Mesenteric fat pad (tissue), 1 donor: ENCODE results near the gene ADORA2B. TPM values are rescaled to one million over a fixed set of nuclear protein-coding genes. Genes with fewer than 3 reads are reported as not detected.
A peak's percentile ranks its signal among the peaks of the same experiment; 100 is the strongest.
"Not testable (repeated sequence)": the region's sequence is repeated elsewhere in the genome, so short reads cannot be mapped to it uniquely, and the experiment has no call there.

ENCODE experiments used
- DNase-seq: peaks from one replicate; pipeline ENCODE4 v3.0.0-alpha.2; 2020; ENCODE audit warnings: low spot score
- long read RNA-seq: library from polyadenylated mRNA; unstranded; transcript quantifications from one replicate; pipeline ENCODE4 v2.0.0, GENCODE V29; 2020
- total RNA-seq: library from RNA; stranded (reverse); fragmentation: NEBNext Ultra II Directional; extraction: Animal tissue kit (Norgen Biotek cat#: 25700); gene quantifications from one replicate; pipeline ENCODE4 v1.2.1, GENCODE V29; 2021
- donor health status: DM: yes; HTN: yes; CAD: no.

The ADORA2B gene
- 0.55 TPM for total RNA-seq
- long read RNA-seq, transcript ADORA2B-202 (1 exons, 1,875 nt), result major isoform, 9 of 9 reads
- long read RNA-seq, partial matches to known transcripts, result 0 of 9 reads
- long read RNA-seq, other reads (novel, unspliced or antisense), result 0 of 9 reads

DNA sequence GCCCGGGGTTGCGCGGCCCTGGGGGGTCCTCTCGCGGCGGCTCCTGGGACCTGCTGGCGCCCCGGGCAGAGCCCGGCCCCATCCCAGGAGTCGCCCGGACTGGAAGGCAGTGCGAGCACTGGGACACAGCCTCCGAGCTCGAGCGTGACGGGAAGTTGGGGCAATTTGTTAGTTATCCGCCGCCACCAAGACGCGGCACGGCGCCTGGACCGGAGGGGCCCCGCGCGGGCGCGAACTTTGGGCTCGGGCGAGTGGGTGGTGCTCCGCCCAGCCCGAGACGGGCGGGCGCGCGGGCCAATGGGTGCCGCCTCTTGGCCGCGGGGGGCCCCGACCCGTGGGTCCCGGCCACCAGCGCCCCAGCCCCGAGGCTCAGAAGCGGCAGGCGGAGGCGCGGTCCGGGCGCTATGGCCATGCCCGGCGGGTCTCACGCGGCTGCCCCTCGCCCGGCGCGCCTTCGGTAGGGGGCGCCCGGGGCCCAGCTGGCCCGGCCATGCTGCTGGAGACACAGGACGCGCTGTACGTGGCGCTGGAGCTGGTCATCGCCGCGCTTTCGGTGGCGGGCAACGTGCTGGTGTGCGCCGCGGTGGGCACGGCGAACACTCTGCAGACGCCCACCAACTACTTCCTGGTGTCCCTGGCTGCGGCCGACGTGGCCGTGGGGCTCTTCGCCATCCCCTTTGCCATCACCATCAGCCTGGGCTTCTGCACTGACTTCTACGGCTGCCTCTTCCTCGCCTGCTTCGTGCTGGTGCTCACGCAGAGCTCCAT lies at the start of gene ADORA2B:
TSS of gene ADORA2B (plus strand) at position 372 of the 768 bp plus-strand sequence. CDS start at position 491, 119 bp downstream.
- no peak for DNase-seq

DNA sequence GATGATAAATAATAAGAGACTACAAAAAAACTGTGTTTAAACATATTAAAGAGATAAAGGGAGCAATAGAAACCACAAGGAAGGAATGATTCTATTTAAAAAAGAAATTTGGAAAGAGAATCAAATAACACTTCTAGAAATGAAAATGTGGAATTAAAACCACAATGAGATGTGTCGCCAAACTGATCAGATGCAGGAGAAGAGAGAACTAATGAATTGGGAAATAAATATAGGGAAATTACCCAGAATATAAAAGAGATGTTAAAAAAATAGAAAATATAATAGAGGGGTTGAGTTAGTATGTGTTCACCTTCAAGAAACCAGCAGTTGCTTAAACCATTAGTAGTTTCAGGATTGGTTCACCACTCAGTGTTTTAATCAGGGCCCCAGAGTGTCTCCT lies 48.7 kb upstream of the ADORA2B start:
- DNase-seq, result no peak

DNA sequence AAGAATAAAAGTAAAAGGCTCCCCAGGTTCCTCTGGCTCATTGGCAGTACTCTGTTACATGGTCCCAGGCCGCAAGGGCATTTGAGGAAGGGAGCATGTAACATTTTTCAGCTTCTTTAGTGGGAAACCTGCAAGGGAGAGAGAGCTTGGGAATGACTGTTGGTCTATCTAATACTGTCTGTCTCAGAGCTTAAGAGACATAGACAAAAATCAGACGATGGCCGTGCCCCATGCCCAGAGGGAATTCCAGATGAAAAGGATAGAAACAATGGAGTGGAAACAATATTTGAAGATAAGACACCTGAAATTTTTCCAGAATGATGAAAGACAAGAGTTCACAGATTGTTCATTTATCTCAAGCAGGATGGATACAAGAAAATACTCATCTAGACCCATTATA lies 48.1 kb upstream of the ADORA2B start:
- DNase-seq, result peak; percentile 9

DNA sequence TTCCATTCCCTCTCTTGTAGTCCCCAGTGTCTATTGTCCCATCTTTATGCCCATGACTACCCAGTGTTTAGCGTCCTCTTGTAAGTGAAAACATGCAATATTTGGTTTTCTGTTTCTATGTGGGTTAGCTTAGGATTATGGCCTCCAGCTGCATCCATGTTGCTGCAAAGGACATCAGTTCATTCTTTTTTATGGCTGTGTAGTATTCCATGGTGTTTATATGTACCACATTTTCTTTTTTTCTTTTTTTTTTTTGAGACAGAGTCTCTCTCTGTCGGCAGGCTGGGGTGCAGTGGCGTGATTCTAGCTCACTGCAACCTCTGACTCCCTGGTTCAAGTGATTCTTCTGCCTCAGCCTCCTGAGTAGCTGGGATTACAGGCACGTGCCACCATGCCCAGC lies 45.3 kb upstream of the ADORA2B start:
- DNase-seq, result not testable (repeated sequence)

DNA sequence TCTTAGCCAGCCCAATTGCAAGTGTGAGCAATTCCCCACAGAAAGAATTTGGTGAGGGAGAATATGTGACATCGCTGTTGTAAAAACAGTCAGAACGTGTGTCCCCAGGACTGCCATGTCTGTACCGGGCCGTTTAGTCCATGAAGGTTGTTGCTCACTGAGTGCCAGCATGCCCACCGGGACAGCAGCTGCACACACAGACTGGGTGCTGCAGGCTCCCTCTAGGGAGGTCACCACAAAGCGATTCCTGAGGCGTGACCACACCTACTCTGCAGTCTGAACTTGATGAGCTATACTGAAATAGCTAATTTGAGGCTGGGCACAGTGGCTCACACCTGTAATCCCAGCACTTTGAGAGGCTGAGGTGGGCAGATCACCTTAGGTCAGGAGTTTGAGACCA lies 44.1 kb upstream of the ADORA2B start:
- DNase-seq, result no peak

DNA sequence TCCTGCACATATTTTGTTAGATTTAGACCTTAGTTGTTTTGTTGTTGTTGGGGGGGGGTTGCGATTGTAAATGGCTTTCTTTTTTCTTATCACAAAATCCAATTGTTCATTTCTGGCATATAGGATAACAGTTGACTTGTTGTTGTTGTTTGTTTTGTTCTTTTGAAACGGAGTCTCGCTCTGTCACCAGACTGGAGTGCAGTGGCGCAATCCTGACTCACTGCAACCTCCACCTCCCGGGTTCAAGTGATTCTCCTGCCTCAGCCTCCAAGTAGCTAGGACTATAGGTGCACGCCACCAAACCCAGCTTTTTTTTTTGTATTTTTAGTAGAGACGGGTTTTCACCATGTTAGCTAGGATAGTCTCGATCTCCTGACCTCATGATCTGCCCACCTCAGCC lies 39.7 kb upstream of the ADORA2B start:
- DNase-seq, result peak; percentile 5

DNA sequence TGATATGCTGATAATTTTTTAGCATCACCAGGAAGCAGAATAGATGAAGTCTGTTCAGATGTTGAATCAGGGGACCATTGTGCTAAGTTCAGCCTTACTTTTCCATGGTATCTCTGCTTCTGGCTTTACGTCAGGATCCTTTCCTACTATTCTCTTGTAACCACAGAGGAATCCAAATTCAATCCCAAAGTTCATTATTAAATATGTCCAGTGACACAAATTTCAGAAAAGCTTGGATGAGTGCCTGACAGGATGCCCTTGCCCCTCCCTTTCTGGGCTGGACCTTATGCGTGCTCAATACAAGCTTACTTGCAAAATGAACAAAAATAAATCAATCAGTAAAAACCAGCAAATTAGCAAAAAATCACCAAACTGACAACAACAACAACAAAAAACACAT lies 37.6 kb upstream of the ADORA2B start:
- DNase-seq, result peak; percentile 30

DNA sequence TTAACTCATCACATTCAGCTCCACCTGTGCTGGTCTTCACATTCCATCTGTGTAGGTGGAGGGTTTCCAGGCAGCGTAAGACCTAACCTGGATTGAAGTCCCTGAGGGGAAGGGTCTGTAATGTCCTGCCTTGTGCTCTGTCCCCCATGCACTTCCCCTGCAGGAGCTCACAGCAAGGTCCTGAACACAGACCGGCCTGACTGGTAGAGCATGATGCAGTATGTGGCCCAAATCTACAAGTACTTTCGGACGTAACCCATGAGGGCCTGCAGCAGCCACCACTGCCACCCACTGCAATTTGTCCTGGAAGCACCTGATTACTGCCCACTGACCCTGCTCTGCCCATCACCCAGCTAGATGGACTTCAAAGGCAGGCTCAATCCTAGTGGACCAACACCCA lies 36.6 kb upstream of the ADORA2B start:
- DNase-seq, result peak; percentile 62

DNA sequence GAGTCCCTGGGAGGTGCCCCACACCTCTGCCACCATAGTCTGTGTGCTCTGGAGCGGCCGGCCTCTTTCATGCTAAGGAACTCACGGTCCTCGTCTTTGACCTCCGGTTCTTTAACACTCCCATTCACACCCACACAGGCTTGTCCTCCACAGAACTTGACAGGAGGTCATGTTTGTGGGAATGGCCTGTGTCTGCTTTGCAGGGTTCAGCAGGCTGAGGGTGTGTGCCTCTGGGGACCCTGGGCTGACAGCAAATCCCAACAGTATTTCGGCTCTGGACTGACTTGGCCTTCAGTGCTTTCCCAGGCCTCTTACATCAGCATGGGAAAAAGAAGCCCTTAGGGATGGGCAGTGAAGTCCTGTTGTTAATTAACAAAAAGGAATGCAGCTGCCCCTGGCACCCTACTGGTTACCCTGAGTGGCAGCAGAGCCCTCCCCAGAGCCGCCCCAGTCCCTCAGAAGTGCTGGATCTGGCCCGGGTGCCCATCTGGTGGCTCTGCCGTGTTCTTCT lies 35.4 kb upstream of the ADORA2B start:
- DNase-seq, result peak; percentile 49

DNA sequence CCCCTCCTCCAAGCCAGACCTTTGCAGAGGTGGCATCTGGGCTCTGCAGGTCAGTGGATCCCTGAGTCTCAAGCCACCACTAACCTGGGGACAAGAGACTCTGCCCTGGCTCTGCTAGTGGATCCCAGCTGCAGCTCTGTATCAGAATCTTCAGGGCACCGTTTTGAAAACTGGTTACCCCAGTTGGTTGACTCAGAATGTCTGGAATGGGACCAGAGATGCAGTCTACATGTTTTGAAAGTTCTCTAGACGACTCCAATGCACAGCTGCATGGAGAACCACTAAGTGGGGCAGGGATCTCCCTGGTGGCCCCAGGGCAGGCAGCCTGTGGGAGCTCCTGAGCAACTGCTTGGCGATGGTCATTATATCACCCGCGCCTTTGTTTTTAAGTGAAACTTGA lies 34.1 kb upstream of the ADORA2B start:
- DNase-seq, result peak; percentile 47

DNA sequence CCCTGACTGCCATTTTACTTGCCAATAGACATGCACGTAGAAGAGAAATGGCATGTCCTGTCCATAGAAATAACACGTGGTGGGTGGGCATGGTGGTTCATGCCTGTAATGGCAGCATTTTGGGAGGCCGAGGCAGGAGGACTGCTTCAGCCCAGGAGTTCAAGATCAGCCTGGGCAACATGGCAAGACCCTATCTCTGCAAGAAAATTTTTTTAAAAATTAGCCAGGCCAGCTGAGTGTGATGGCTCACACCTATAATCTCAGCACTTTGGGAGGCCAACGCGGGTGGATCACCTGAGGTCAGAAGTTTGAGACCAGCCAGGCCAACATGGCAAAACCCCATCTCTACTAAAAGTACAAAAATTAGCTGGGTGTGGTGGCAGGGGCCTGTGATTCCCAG lies 33.2 kb upstream of the ADORA2B start:
- DNase-seq, result peak; percentile 55

DNA sequence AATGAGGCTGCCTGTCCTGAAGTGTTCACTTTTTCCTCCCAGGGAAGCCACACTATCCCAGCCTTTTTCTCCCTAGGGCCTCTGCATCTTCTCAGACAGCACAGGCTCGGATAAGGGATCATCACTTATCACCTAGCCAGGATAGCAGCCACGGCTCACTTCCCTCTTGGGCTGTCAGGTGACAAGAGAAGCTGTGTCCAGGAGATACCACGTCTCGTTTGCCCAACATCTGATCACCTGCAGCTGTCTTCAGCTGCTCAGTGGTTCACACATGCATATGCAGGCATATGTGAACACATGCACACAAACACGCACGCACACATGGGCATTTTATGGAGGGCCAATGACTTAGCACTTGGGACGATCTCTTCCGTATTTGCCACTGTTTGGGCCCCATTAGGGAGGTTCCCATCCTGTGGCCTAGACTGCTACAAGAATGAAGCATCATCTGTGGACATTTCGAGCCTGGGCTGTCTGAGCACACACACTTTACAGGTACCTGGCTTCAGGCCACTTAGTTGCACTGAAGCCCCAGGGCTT lies 32.4 kb upstream of the ADORA2B start:
- peak; percentile 45 for DNase-seq

DNA sequence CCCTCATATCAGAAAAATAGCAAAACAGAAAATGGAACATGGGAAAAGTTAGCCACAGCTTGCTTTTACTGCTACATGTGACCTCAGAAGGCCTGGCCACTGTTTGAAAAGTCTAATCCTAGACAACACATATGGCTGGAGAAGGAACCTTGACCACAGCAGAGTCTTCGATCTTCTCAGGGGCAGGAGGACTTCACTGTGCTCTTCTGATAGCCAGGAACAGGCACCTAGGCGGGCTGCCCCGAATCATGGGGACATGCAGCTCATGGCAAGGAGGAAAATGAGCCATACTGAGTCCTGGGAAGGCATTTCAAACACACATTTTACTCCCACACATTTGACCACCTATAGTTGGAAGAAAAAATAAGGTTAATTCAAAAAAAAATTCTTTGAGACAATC lies 31.1 kb upstream of the ADORA2B start:
- peak; percentile 51 for DNase-seq

DNA sequence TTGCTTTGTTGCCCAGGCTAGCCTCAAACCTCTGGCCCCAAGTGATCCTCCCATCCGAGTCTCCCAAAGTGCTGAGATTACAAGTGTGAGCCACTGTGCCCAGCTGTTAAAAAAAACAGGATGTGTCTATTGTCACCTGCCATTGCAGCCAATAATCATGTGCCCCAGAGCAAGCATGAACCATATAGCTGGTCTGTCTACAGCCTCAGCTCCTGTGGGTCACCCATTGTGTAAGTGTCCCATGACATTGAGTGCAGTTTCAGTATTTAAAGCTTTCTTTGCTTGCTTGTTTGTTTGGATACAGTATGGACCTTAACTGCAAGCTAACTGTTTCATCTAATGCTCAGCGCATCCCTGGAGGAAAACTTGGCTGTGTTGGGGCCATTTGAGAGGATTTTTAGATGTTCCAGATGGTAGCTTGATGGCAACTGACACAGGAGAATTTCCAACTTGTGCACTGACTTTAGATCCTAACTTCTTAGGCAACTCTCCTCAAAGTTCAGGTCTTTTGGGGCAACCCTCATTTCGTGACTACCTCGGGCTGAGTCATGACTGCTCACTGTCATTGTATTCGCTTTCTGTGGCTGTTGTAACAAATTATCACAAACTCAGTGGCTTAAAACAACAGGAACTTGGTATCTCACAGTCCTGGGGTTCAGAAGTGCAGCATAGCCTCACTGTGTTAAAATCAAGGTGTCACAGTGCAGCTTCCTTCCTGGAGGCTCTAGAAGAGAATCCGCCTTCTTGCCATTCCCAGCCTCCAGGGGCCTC lies 30.3 kb upstream of the ADORA2B start:
- DNase-seq, result peak; percentile 6

DNA sequence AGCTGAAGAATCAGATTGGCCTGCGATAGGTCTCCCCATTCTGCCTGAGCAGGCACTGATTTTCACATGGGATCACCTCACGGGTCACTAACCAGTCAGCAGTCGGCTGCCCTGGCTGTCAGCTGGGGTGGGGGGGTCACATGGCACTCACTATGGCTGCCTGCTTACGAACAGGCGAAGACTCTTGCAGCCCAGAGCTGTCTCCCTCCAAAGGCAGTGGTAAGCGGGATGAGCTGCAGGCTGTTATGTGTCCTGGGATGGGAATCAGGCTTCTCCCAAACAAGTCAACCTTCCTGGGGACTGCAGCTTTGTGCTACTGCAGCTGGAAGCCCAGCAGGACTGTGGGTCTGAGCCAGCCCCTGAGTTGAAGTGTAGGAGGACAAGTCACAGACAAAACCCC lies 29.0 kb upstream of the ADORA2B start:
- peak; percentile 41 for DNase-seq

DNA sequence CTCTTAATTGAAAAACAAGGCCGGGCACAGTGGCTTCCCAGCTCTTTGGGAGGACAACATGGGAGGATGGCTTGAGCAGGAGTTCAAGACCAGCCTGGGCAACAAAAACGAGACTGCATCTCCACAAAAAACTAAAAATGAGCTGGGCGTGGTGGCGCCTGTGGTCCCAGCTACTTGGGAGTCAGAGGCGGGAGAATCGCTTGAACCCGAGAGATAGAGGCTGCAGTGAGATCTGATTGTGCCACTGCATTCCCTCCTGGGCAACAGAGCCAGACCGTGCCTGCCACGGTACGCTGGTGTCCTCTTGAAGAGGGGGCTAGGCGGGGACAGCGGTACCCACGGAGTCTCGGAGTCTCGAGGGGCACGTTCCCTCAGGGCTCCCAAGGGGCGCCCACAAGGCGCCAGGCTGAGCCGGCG lies 27.9 kb upstream of the ADORA2B start:
- peak; percentile 69 for DNase-seq

DNA sequence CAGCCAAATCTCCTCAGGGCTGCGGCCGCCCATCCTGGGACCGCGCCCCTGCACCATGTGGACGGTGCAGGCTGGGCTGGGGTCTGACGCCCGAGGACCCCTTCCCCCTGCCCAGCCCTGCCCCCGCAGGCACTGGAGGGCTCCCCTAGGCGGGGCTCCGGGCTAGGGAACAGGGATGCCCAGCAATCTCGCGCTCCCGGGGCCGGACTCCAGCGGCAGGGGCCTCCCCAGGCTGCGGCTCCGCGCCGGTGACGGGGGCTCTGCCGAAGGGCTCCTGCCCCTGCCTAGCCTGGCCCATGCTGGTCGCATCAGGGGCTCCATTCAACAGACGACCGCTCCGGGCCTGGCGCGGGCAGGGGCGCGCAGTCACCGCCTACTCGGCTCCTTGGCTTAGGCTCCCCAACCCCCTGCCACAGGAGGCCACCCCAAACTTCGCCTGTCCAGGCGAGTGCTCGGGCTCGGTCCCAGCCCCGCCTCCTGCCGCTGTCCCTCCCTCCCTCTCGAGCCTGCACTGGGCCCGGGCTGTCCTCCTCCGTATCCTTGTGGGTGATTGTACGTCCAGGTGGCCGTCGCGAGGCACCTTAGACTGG lies 27.4 kb upstream of the ADORA2B start:
- peak; percentile 79 for DNase-seq

DNA sequence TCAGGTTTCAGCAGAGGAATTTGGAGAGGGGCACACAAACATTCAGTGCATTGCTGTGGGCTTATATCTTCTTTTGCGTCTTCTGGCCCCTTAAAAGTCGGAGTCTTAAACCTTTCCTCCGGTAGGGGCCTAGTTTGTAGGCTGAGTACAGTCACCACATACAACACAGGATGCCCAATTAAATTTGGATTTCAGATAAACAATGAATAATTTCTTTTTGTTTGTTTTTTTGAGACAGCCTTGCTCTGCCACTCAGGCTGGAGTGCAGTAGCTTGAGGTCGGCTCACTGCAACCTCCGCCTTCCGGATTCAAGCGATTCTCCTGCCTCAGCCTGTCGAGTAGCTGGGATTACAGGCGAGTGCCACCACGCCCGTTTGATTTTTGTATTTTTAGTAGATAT lies 26.7 kb upstream of the ADORA2B start:
- DNase-seq, result no peak

DNA sequence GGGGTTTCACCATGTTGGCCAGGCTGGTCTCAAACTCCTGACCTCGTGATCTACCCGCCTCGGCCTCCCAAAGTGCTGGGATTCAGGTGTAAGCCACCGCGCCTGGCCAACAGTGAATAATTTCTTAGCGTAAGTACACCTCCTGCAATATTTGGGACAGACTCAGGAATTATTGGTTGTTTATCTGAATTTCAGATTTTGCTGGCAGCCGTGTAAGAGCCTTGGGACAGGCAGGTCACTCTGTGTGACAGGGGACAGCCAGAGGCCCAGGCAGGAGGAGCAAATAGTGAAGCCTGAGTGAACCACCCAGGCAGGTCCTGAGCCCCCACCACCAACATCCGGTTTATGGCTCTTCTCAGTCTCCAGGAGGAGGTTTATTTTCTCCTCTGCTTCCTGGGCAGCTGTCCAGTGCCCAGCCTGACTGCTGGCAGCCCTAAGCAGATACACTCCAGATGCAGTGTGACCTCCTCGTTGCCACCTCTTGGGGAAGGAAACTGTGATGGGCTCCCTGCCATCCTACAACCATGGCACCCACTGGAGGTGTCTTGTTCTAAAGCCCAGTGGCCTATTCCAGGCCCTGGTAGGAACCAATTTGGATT lies 26.2 kb upstream of the ADORA2B start:
- peak; percentile 53 for DNase-seq

DNA sequence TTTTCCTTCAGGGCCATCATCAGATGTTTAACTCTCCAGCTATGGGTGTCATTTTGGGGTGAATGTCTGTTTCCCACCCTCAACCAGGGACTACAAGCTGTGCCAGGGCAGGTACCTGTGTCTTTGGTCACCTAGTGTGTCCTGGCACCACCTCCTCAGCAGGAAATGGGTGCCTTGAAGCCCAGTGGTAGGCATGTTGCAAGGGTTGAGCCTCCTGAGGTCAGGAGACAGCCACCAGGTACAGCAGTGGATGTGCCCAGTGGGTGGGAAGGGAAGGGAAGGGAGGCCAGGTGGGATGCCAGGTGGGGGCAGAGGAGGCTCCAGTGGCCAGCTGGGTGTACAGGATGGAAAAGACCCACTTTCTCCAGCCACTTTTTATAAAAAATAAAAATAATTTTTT lies 25.5 kb upstream of the ADORA2B start:
- DNase-seq, result peak; percentile 6

DNA sequence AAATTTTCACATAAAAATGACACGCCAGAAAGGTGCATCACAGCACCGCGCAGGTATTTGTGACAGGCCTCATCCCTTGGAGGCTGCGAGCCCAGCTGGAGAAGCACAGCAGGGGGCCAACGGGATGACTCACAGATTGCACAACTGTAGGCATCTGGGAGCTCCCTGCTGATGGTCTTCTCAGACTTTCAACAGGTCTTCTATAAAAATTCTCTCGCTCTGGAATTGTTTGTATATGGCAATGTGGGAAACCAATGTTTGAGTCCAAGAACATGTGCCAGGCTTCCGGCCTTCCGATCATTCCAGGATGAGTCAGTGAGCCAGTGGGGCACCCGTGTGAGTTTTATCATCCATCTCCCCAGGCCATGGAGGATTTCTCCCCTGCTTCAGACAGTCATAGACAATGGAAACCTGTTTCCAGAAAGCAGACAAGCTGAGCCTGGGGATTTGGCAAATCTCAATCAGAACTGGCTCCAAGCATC lies 24.1 kb upstream of the ADORA2B start:
- DNase-seq, result peak; percentile 53
